Hepatocyte (in vitro differentiated cells): ENCODE measurements around the gene SLAIN2.

Source experiments
- EZH2 ChIP-seq: fragments of 200-600 bp; sonication (generic); IDR thresholded peaks from 2 replicates; pipeline ENCODE4 v1.6.1; 2016; ENCODE audit warnings: antibody characterized with exemption, mild to moderate bottlenecking, borderline replicate concordance
- EZH2phosphoT487 ChIP-seq: fragments of 200-600 bp; sonication (generic); IDR thresholded peaks from one replicate; pipeline ENCODE4 v1.6.1; 2018; ENCODE audit warnings: antibody characterized with exemption, mild to moderate bottlenecking, low read depth, moderate library complexity; ENCODE audit not compliant: unreplicated experiment, severe bottlenecking
- TF ChIP-seq, protein P1 (sequence below): fragments of 200-600 bp; sonication (generic); IDR thresholded peaks from 2 replicates; pipeline ENCODE4 v1.5.1; 2016; ENCODE audit warnings: antibody characterized with exemption, mild to moderate bottlenecking; ENCODE audit not compliant: poor library complexity

DNA sequence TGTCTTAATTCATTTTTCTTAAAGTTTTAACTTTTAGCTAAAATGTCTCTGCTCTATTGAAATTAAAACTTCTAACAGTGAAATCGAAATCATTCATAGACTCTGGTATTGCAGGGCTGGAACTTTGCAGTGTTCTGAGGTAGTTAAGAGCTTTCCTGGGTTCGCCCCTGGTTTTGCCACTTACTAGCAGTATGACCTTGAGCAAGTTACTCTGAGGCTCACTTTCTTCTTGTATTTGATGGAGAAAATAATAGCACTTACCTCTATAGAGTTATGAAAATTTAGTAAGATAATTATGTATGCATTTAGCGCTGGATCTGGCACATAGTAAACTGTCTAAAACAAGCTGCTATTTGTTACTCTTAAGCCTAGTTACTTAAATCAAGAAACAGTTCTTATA is 1.7 kb downstream of the SLAIN2 start:
- TF ChIP-seq EZH2 (no peak), EZH2phosphoT487 (no peak)
- TF ChIP-seq, protein P1, sequence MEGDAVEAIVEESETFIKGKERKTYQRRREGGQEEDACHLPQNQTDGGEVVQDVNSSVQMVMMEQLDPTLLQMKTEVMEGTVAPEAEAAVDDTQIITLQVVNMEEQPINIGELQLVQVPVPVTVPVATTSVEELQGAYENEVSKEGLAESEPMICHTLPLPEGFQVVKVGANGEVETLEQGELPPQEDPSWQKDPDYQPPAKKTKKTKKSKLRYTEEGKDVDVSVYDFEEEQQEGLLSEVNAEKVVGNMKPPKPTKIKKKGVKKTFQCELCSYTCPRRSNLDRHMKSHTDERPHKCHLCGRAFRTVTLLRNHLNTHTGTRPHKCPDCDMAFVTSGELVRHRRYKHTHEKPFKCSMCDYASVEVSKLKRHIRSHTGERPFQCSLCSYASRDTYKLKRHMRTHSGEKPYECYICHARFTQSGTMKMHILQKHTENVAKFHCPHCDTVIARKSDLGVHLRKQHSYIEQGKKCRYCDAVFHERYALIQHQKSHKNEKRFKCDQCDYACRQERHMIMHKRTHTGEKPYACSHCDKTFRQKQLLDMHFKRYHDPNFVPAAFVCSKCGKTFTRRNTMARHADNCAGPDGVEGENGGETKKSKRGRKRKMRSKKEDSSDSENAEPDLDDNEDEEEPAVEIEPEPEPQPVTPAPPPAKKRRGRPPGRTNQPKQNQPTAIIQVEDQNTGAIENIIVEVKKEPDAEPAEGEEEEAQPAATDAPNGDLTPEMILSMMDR: no peak
